GM23338 (cell line): ENCODE measurements around the gene EXOC3.

Source experiments
- CREB1 ChIP-seq: fragments of 250-450 bp; sonication (Bioruptor Pico); IDR thresholded peaks from 2 replicates; pipeline ENCODE4 v1.5.0; 2020; ENCODE audit warnings: low read depth, mild to moderate bottlenecking, moderate library complexity
- EZH2 ChIP-seq: fragments of 200-600 bp; sonication (generic); IDR thresholded peaks from one replicate; pipeline ENCODE4 v1.8.0; 2017; ENCODE audit warnings: antibody characterized with exemption, mild to moderate bottlenecking, low read depth; ENCODE audit not compliant: unreplicated experiment
- EZH2phosphoT487 ChIP-seq: fragments of 200-600 bp; sonication (generic); IDR thresholded peaks from one replicate; pipeline ENCODE4 v1.8.1; 2018; ENCODE audit warnings: antibody characterized with exemption; ENCODE audit not compliant: unreplicated experiment
- JUNB ChIP-seq: IDR thresholded peaks from one replicate; pipeline ENCODE4 v1.6.1; 2016; ENCODE audit warnings: antibody characterized with exemption; ENCODE audit not compliant: unreplicated experiment
- POLR2AphosphoS5 ChIP-seq: IDR thresholded peaks from 2 replicates; pipeline ENCODE4 v1.6.1; 2016; ENCODE audit warnings: antibody characterized with exemption, low read depth
- STAT1 ChIP-seq: IDR thresholded peaks from one replicate; pipeline ENCODE4 v1.6.1; 2016; ENCODE audit warnings: antibody characterized with exemption; ENCODE audit not compliant: unreplicated experiment
- ZNF331 ChIP-seq: fragments of 250-450 bp; sonication (Bioruptor Pico); IDR thresholded peaks from 2 replicates; pipeline ENCODE4 v1.5.0; 2020; ENCODE audit warnings: low read depth, mild to moderate bottlenecking, moderate library complexity
- TF ChIP-seq, protein P1 (sequence below), 2 experiments: fragments of 200-600 bp in 1 of 2; sonication (generic) in 1 of 2; conservative IDR thresholded peaks; 2 replicates each; pipeline versions ENCODE4 v1.5.1 to v1.6.1; 2016 to 2017; ENCODE audit warnings: antibody characterized with exemption in 2 of 2, low read depth in 2 of 2, mild to moderate bottlenecking in 2 of 2, moderate library complexity in 1 of 2
- TF ChIP-seq, protein P2 (sequence below): IDR thresholded peaks from one replicate; pipeline ENCODE4 v1.6.1; 2018; ENCODE audit warnings: antibody characterized with exemption; ENCODE audit not compliant: unreplicated experiment
- TF ChIP-seq, protein P3 (sequence below): IDR thresholded peaks from 2 replicates; pipeline ENCODE4 v1.6.1; 2016; ENCODE audit warnings: antibody characterized with exemption

DNA sequence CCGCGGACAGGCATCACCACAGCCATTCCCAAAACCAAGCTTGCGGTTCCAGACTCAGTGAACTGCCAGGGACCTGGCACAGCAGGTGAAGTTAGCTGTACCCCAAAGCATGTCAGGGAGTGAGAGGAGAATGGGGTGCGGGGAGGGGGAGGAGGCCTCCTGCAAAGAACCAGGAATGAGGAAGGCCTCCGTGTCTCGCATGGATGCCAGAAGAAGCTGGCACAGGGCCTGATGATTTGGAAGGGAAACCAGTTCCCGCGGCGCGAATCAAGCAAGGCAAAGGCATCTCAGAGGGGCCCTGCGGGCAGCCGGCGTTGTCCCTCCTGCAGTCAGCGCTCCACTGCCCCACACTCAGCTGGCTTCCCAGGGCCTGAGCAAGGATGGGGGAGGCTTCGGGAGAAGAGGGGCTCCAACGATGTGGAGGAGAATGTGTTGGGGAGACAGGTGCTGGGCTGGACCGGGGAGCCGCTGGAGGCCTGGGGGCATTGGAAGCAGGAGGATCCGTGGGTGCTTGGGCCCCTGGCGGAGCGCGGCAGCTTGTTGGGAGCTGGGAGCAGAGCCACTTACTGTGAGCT, 66.7 kb downstream of the EXOC3 start:
- TF ChIP-seq, protein P1, sequence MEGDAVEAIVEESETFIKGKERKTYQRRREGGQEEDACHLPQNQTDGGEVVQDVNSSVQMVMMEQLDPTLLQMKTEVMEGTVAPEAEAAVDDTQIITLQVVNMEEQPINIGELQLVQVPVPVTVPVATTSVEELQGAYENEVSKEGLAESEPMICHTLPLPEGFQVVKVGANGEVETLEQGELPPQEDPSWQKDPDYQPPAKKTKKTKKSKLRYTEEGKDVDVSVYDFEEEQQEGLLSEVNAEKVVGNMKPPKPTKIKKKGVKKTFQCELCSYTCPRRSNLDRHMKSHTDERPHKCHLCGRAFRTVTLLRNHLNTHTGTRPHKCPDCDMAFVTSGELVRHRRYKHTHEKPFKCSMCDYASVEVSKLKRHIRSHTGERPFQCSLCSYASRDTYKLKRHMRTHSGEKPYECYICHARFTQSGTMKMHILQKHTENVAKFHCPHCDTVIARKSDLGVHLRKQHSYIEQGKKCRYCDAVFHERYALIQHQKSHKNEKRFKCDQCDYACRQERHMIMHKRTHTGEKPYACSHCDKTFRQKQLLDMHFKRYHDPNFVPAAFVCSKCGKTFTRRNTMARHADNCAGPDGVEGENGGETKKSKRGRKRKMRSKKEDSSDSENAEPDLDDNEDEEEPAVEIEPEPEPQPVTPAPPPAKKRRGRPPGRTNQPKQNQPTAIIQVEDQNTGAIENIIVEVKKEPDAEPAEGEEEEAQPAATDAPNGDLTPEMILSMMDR (conservative IDR thresholded peaks at IDR 0.05; ENCODE audit: low read depth in 2 of 2), result no peak
- no peak for TF ChIP-seq EZH2phosphoT487
- no peak for TF ChIP-seq CREB1 (CRISPR knock-in tag)
- no peak for TF ChIP-seq EZH2
- no peak for TF ChIP-seq ZNF331 (CRISPR knock-in tag)
- TF ChIP-seq POLR2AphosphoS5, result no peak
- TF ChIP-seq, protein P2, sequence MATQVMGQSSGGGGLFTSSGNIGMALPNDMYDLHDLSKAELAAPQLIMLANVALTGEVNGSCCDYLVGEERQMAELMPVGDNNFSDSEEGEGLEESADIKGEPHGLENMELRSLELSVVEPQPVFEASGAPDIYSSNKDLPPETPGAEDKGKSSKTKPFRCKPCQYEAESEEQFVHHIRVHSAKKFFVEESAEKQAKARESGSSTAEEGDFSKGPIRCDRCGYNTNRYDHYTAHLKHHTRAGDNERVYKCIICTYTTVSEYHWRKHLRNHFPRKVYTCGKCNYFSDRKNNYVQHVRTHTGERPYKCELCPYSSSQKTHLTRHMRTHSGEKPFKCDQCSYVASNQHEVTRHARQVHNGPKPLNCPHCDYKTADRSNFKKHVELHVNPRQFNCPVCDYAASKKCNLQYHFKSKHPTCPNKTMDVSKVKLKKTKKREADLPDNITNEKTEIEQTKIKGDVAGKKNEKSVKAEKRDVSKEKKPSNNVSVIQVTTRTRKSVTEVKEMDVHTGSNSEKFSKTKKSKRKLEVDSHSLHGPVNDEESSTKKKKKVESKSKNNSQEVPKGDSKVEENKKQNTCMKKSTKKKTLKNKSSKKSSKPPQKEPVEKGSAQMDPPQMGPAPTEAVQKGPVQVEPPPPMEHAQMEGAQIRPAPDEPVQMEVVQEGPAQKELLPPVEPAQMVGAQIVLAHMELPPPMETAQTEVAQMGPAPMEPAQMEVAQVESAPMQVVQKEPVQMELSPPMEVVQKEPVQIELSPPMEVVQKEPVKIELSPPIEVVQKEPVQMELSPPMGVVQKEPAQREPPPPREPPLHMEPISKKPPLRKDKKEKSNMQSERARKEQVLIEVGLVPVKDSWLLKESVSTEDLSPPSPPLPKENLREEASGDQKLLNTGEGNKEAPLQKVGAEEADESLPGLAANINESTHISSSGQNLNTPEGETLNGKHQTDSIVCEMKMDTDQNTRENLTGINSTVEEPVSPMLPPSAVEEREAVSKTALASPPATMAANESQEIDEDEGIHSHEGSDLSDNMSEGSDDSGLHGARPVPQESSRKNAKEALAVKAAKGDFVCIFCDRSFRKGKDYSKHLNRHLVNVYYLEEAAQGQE, result no peak
- TF ChIP-seq STAT1, result no peak
- TF ChIP-seq, protein P3, sequence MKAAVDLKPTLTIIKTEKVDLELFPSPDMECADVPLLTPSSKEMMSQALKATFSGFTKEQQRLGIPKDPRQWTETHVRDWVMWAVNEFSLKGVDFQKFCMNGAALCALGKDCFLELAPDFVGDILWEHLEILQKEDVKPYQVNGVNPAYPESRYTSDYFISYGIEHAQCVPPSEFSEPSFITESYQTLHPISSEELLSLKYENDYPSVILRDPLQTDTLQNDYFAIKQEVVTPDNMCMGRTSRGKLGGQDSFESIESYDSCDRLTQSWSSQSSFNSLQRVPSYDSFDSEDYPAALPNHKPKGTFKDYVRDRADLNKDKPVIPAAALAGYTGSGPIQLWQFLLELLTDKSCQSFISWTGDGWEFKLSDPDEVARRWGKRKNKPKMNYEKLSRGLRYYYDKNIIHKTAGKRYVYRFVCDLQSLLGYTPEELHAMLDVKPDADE, result no peak
- no peak for TF ChIP-seq JUNB
